ENCODE measurements around the gene SH3GL3.

SH3GL3 gene

GRCh38 chr15:83413054-83413719 lies 34.0 kb upstream of the SH3GL3 start:
- Histone ChIP-seq H3K27ac (ENCODE audit: extremely low read depth, low read depth, low read length) (no peak overlapping the region), H3K4me3 (ENCODE audit: low read depth, low read length) (no peak overlapping the region), H3K9me3 (ENCODE audit: control insufficient read depth, insufficient read depth, low read depth, low read length) (no peaks in the 10 kb centered on the region), H3K4me1 (ENCODE audit: control insufficient read depth, insufficient read depth, low read length) (no peaks in the 10 kb centered on the region), H3K36me3 (ENCODE audit: control insufficient read depth in 2 of 2, insufficient read depth in 1 of 2, low read length in 2 of 2) (no peaks in the 10 kb centered on the region)
- TF ChIP-seq ZBTB10 (tag by site-specific recombination; IDR thresholded peaks at IDR 0.05) (no peak), SETDB1 (IDR thresholded peaks at IDR 0.05; ENCODE audit: insufficient read length, low read length) (no peak), ZNF202 (tag by site-specific recombination; IDR thresholded peaks at IDR 0.05; ENCODE audit: borderline replicate concordance) (no peak), PRDM1 (tag by site-specific recombination; IDR thresholded peaks at IDR 0.05) (no peak), ZBTB21 (tag by site-specific recombination; IDR thresholded peaks at IDR 0.05) (no peak), ZNF292 (tag by site-specific recombination; IDR thresholded peaks at IDR 0.05; ENCODE audit: borderline replicate concordance, low read depth) (no peak), ZNF223 (tag by site-specific recombination; IDR thresholded peaks at IDR 0.05) (no peak)
- POLR2A ChIA-PET = no interaction called here
- CTCF ChIA-PET = interaction anchor here (2.1 to 2.3 kb wide), 2 partner anchors 9 to 165 kb away, joined by 6 to 10 read pairs; no protein-coding TSS in a partner anchor

GRCh38 chr15:83422081-83422480 lies 25.1 kb upstream of the SH3GL3 start:
- Histone ChIP-seq H3K36me3 (ENCODE audit: control insufficient read depth in 2 of 2, insufficient read depth in 1 of 2, low read length in 2 of 2) (no peaks in the 10 kb centered on the region), H3K9me3 (ENCODE audit: control insufficient read depth, insufficient read depth, low read depth, low read length) (no peaks in the 10 kb centered on the region), H3K4me1 (ENCODE audit: control insufficient read depth, insufficient read depth, low read length) (no peaks in the 10 kb centered on the region), H3K27ac (ENCODE audit: extremely low read depth, low read depth, low read length) (no peak overlapping the region), H3K4me3 (ENCODE audit: low read depth, low read length) (no peak overlapping the region)
- ChIA-PET CTCF (interaction anchor here (1.2 to 2.5 kb wide), 5 partner anchors 10 to 173 kb away, joined by 3 to 17 read pairs (median 6); no protein-coding TSS in a partner anchor), POLR2A (no interaction called here)
- no peak for TF ChIP-seq HOXA7 (CRISPR knock-in tag; IDR thresholded peaks at IDR 0.05; ENCODE audit: borderline replicate concordance)
- no peak for TF ChIP-seq PRDM10 (tag by site-specific recombination; IDR thresholded peaks at IDR 0.05)
- TF ChIP-seq ZFP37 (tag by site-specific recombination; IDR thresholded peaks at IDR 0.05) = no peak
- TF ChIP-seq IKZF3 (tag by site-specific recombination; IDR thresholded peaks at IDR 0.05) = no peak
- TF ChIP-seq ZNF280D (tag by site-specific recombination; IDR thresholded peaks at IDR 0.05) = no peak
- TF ChIP-seq ZNF302 (tag by site-specific recombination; IDR thresholded peaks at IDR 0.05; ENCODE audit: low read depth) = no peak
- TF ChIP-seq ZNF548 (tag by site-specific recombination; IDR thresholded peaks at IDR 0.05) = no peak
- no peak for TF ChIP-seq KLF7 (tag by site-specific recombination; IDR thresholded peaks at IDR 0.05; ENCODE audit: borderline replicate concordance)
- TF ChIP-seq ZNF518A (tag by site-specific recombination; conservative IDR thresholded peaks at IDR 0.05; ENCODE audit: low read depth) = no peak
- TF ChIP-seq ZNF404 (tag by site-specific recombination; IDR thresholded peaks at IDR 0.05) = no peak
